ENCODE data around the gene SLC43A1.
"Not testable (repeated sequence)": the region's sequence is repeated elsewhere in the genome, so short reads cannot be mapped to it uniquely, and the experiment has no call there.

SLC43A1 gene

DNA sequence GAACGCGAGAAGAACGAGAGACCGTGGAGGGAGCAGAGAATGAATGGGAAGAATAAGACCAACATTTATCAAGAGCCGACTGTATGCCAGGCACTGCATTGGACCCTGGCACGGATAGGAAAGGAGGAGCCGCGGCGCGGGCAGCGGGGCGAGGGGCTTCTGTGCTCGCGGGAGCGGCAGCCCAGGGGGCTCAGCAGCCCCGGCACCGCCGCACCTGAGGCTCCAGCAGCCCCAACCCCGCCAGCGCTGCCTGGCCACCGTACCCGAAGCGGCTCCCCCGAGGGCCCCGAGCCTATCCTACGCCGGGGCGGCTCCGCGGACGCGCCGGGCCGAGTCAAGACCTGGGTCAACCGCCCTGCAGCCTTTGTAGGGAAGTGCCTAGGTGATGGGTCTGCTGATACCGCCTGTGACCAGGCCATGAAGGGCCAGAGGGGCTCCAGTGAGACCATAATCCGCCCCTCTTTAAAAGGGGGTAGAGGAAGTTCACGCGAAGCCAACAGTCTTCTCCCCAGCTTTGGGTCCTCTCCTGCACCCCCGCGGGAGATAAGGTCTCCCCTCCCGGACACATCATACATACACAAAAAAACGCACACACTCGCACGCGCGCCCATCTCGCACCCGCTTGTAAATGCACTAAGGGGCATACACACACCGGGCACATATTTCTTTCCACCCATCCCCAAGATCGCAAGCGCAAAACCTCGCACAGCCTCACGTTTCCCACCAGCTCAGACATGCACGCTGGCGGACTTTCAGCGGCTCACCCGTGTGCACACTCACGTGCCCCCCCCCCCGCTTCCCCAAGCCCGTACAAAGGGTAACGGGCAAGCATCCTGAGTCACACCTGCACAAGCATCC is 56.1 kb downstream of the SLC43A1 start:
- no peak for DNase-seq

DNA sequence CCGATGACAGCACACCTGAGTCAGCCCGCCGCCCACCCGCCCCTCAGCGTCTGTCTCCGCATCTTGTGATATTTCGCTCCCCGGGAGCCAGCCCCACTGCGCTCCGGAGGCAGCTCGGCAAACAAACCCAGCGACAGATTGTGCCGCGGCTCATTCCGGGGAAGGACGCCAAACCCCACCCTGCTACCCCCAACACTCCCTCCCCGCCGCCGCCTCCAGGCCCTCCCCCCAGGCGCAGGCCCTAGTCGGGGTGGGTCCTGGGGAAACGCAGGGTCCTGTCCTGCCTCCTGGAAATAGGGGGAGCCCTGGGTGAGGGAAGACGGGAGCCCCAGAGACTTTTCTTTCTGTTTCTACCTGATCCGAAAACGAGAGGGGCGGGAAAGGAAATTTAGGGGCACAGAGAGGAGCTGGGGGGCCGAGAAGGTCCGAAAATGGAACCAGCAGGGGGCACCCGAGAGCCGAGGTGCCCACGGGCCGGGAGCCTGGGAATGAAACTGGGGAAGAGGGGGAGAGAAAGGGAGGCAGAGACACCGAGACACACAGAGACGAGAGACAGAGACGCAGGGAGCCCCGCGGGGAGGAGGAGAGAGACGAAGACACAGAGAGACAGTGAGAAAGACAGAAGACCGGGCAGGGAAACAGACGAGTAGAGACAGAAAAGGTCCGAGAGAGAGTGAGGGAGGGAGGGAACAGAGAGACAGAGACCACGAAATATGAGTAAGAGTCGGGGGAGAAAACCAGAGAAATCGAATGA is 56.9 kb downstream of the SLC43A1 start:
- DNase-seq, result no peak

DNA sequence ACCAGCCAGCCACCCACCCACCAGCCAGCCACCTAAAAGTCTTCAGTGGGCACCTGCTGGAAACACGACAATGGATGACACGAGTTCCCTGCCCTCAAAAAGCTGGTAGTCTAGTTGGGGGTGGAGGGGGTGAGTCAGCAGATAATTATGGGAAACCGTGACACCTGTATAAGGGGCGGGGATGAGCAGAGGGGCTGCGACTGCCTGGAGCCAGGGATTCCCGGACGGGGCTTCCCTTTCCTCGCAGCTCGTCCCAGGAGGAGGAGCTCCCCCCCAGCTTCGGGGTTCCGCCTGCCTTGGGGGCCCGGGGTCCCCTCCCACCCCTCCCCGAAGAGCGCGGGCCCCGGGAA is 57.5 kb downstream of the SLC43A1 start:
- no peak for DNase-seq

DNA sequence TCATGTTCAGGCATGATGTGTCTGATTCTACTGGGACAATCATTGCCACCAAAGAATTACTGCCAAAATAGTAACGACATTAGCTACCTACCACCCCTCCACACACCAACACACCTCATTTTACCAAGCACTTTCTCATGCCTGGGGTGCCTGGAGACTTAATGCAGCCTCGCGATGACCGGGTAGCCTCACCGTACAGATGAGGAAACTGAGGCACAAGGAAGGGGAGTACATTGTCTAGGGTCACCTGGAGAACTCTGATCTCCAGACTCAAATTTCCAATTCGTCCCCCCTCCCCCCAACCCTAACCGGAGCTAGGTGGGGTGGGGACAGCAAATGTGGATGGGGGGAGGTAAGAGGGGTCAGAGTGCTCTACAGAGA is 57.9 kb downstream of the SLC43A1 start:
- DNase-seq, result no peak

DNA sequence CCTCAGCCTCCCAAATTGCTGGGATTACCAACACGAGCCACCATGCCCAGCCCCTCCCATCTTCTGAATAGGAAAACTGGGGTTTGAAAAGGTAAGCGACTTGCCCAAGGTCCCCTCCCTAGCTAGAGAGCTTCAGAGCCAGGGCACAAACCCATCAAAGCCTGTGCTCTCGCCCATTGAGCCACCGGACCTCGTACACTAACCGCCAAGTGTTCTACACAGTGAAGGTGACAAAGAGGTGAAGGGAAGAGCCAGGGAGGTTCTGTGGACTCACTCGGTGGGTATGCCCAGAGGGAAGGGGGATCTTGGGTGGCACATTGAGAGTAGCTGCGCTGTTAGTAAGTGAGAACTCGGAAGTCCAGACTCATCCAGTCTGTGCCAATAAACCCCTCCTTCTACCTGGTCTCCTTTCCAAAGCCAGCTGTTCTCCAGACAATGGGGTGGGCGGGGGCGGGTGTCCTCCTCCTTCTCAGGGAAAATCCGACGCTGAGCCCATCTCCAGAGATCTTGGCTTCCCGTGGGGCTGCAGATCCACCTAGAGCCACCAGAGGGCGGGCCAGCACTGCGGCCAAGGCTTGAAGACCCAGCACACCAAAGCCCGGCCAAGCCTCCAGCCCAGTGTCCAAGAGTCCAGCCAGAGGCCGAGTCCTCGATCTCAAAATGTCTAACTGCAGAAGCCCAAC is 58.4 kb downstream of the SLC43A1 start:
- DNase-seq, result no peak

DNA sequence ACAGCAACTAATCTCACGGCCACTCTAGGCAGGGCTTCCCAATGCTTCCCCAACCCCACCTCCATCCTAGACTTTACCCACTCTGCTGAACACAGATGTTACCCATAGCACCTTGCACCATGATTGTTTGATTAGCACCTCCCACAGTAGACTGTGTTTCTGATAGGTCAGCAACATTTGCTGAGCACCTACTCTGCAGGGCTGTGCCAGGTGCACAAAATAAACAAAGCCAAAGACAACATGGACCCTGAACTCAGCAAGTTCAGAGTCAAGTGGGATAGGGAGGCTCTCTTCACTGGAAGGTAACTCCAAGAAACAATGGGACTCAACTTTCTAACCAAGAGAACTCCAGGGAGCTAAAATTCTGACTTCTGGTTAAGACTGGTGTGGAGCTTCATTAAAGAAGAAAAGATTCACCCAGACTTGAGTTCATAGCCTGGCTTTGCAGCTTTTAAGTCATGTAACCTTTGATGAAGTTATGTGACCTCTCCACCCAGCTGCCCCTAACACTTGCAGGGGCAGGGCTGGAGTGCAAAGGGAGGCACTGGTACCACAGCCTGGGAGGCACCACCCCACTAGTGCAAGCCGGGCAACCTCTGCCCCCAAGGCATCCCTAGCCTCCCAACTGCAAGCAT is 61.8 kb downstream of the SLC43A1 start:
- no peak for DNase-seq

DNA sequence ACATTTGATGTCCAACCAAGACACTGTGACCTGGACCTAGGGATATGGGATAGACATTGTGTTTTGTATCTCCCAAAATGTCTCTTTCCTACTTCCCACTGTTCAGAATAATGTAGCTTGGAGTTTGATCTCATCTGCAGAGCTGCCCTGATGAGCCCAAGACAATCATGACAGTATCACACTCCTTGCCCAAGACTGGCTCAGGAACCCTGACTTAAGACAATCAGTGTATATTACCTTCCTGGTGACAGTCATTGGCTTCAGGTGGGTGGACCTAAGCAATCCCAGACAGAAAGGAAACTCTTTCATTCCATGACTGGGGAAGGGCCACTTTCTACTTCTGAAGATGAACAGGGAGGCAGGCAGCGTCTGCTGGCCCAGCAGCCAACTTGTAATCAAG is 69.4 kb downstream of the SLC43A1 start:
- DNase-seq, result no peak

DNA sequence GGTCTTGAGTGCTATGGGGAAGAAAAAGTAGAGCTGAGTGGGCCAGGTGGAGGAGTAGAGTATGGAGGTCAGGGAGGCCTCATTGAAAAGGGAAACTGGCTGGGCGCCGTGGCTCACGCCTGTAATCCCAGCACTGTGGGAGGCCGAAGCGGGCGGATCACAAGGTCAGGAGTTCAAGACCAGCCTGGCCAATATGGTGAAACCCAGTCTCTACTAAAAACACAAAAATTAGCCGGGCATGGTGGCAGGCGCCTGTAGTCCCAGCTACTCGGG is 70.4 kb downstream of the SLC43A1 start:
- not testable (repeated sequence) for DNase-seq

DNA sequence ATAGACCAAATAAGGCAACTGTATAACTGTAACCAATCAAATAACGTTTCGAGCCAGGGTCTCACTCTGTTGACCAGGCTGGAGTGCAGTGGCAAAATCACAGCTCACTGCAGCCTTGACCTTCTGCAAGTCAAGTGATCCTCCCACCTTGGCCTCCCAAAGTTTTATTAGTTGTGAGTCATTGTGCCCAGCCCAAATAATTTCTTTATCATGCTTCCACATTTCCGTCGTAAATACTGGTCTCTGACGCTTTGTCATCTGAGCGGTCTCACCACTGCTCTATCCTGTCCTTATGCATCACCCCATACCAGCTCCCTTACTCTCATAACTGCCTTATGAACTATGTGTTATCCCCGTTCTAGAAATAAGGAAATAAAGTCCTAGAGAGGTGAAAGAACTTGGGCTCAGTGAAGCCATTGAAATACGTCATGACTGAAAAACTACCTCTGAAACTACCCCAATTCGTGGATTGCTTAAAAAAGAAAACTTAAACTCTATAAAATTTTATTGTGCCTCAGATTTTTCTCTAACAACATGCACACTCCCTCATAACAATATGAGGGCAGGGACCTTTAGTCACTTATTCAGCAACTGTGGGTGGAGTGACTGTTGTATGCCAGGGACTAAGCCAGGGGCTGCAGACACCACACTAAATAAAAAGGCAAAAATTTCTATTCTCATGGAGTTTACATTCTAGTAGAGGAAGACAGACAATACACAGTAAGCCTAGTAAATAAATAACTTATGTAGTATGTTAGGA is 71.0 kb downstream of the SLC43A1 start:
- DNase-seq, result no peak

DNA sequence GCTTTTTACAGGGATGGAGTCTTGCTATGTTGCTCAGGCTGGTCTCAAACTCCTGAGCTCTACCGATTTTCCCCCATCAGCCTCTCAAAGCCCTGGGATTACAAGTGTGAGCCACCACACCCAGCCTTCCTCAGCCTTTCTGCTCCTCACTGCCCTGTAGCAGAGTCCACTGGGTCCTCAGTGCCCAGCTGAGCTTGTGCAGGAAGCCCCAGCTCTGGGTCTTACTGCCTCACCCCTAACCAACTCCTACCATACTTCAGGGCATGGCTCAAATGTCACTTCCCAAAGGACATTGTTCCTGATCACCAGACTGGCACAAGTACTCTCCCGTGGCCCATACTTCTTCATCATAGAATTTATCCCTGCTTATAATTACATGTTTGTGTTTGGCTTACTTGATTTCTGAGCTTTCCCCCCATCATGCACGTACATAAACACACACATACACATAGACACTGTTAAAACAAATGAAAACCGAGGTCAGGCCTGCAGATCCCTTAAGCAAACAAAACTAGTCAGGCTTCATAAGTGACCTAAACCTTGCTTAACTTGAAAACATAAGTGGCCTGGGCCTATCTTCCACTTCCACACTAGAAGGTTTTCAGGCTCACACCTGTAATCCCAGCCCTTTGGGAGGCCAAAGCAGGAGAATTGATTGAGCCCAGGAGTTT is 74.6 kb downstream of the SLC43A1 start:
- no peak for DNase-seq

DNA sequence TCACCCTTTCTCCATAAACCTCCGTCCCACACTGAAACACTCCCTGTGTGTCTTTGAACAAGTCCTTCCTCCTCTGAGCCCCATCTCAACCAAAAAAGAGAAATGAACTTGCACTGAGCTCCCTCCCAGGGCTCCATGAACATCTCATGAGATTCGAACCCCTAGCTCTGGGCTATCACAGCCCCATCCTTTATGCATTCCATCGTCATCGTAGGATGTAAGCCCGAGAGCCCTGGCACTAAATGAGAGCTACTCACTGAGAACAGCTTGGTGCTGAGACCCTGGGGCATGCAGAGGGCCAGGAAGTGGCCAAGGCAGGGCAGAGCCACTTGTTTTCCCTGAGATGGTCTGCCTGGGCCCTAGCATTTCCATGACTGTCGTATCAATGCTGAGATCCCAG is 75.7 kb downstream of the SLC43A1 start:
- no peak for DNase-seq

DNA sequence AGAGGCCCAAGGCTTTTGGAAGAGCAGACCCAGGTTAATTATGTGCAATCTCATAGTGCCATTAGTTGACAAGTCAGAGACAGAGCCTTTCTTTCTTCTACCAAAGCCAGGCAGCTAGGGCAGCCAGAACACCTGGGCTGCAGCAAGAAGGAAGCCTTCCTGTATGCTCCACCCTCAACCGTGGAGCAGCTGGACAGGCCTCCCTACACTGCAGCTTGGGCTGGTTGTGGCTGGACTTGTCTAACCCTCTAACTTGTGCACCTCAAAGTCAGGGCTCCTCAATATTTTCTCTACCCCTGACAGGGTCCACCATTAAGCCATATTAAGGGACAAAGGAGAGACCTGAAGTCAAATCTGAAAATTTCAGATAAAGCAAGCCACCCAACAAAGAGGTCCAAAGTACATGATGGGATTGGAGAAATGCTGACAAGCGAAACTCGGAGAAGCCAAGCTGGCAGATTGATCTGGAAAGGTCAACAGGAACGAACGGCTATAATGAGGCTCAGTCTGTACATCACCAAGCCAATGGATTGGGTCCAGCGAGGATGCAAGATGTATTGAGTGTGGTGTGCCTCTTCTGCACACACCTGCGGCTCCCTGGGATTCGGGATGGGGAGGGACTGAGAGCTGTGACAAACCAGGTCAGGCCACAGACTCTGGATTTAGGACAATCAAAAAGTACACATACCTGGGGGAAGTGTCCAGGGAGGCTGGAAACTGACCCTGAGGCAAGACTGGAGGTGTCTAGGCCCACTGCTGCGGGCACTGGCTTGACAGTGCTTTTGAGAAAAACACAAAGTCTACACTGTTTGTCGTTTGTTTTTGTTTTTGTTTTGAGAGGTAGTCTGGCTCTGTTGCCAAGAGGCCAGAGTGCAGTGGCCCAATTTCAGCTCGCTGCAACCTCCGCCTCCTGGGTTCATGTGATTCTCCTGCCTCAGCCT is 76.9 kb downstream of the SLC43A1 start:
- no peak for DNase-seq

DNA sequence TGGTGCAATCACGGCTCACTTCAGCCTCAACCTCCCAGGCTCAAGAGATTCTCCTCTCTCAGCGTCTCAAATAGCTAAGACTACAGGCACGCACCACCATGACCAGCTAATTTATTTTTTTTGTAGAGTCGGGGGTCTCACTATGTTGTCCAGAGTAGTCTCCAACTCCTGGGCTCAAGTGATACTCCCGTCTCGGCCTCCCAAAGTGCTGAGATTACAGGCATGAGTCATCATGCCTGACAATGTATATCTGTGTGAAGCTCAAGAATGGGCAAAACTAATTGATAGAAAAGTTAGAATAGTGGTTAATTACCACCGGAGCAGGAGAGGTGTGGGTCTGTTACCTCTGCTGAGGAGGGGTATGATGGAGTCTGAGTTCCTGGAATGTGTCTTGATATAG is 79.5 kb downstream of the SLC43A1 start:
- no peak for DNase-seq

DNA sequence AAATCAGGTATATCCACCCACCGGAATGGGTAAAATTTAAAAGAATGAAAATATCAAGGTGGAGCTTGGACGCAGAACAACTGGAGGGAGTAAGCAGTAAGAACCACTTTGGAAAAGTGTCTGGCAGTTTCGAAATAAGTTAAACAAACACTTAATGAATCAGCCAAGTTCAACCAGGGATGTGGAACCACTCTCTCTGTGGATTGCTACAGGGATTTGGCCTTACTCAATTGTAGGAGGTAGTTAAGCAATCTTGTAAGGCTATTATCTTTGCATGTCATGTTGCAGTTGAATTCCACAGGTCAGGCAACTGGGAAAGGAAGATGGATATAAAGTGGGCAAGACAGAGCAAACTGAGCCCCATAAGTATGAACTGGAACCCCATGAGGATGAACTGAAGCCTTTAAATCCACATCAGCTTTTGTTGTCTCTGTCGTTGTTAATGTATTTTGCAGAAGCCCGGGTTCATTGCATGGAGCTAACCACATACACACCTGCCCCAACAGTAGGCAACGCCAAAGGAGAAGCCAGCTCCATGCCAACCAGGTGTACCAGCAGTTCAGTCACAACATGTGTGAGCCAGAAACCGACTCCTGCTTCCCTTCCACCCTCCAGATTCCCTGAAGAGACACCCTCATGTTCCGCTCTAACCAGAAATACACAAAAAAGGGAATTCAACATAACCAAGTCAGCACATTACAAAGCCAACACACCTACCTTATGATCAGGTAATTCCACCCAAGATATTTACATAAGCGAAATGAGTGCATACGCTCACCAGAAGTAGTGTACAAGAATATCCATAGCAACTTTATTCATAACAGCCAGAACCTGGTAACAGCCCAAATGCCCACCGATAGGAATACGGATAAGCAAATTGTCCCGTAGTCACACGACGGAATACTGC is 80.6 kb downstream of the SLC43A1 start:
- peak; percentile 53 for DNase-seq
